ENCODE data around the gene CDK14.

The CDK14 gene

GRCh38 chr7:91089382-91089963, 493.4 kb downstream of the CDK14 start:
- DNase-seq (ENCODE audit: low read depth in 2 of 2) = no peak

GRCh38 chr7:91090684-91091083, 494.6 kb downstream of the CDK14 start:
- DNase-seq (ENCODE audit: low read depth in 2 of 2) = no peak

GRCh38 chr7:91091631-91092030, 495.5 kb downstream of the CDK14 start:
- DNase-seq (ENCODE audit: low read depth in 2 of 2) = no peak

- no peak for DNase-seq (ENCODE audit: low read depth in 2 of 2)
Measured at GRCh38 chr7:91093181-91093580, 497.1 kb downstream of the CDK14 start.

GRCh38 chr7:91098566-91098965, 502.4 kb downstream of the CDK14 start:
- no peak for DNase-seq (ENCODE audit: low read depth in 2 of 2)

- no peak for DNase-seq (ENCODE audit: low read depth in 2 of 2)
Measured at GRCh38 chr7:91103363-91103762, 507.2 kb downstream of the CDK14 start.

GRCh38 chr7:91107460-91107859, 511.3 kb downstream of the CDK14 start:
- no peak for DNase-seq (ENCODE audit: low read depth in 2 of 2)

- no peak for DNase-seq (ENCODE audit: low read depth in 2 of 2)
Measured at GRCh38 chr7:91109200-91109599, 513.1 kb downstream of the CDK14 start.

GRCh38 chr7:91112902-91113341, 516.8 kb downstream of the CDK14 start:
- DNase-seq (ENCODE audit: low read depth in 2 of 2) = no peak

- DNase-seq (ENCODE audit: low read depth in 2 of 2) = no peak
Measured at GRCh38 chr7:91114232-91114631, 518.1 kb downstream of the CDK14 start.

GRCh38 chr7:91126762-91127161, 530.6 kb downstream of the CDK14 start:
- no peak for DNase-seq (ENCODE audit: low read depth in 2 of 2)

- DNase-seq (ENCODE audit: low read depth in 2 of 2) = no peak
Measured at GRCh38 chr7:91127325-91127724, 531.2 kb downstream of the CDK14 start.

- DNase-seq (ENCODE audit: low read depth in 2 of 2) = no peak
Measured at GRCh38 chr7:91127959-91128358, 531.8 kb downstream of the CDK14 start.

- DNase-seq (ENCODE audit: low read depth in 2 of 2) = no peak
Measured at GRCh38 chr7:91128683-91129348, 532.7 kb downstream of the CDK14 start.

GRCh38 chr7:91135300-91135699, 539.2 kb downstream of the CDK14 start:
- no peak for DNase-seq (ENCODE audit: low read depth in 2 of 2)

GRCh38 chr7:91135703-91136430, 539.7 kb downstream of the CDK14 start:
- no peak for DNase-seq (ENCODE audit: low read depth in 2 of 2)

- DNase-seq (ENCODE audit: low read depth in 2 of 2) = no peak
Measured at GRCh38 chr7:91137153-91137787, 541.1 kb downstream of the CDK14 start.

- no peak for DNase-seq (ENCODE audit: low read depth in 2 of 2)
Measured at GRCh38 chr7:91137788-91138368, 541.8 kb downstream of the CDK14 start.

- no peak for DNase-seq (ENCODE audit: low read depth in 2 of 2)
Measured at GRCh38 chr7:91140286-91140685, 544.2 kb downstream of the CDK14 start.

- no peak for DNase-seq (ENCODE audit: low read depth in 2 of 2)
Measured at GRCh38 chr7:91140982-91141381, 544.9 kb downstream of the CDK14 start.

GRCh38 chr7:91142743-91143142, 546.6 kb downstream of the CDK14 start:
- no peak for DNase-seq (ENCODE audit: low read depth in 2 of 2)

Data from stimulated activated CD8-positive, alpha-beta memory T cell treated with anti-CD3 and anti-CD28 coated beads, Interleukin-2, amount 100 ng/mL, for 1 hour (primary cell).